Adipose tissue (tissue), 3 donors: ENCODE measurements around the gene CENPT. TPM values are rescaled to one million over a fixed set of nuclear protein-coding genes. Genes with fewer than 3 reads are reported as not detected.

ENCODE experiments used
- H3K27ac ChIP-seq: one replicate; pipeline ENCODE4 v1.5.1; 2013; ENCODE audit warnings: low read depth, low read length
- WGBS, 3 donors: extraction: QIAGEN DNeasy Blood & Tissue Kit; methylation state at CpG; one replicate each; pipeline ENCODE4 v1.1.7; 2013; 5-methylcytosine and 5-hydroxymethylcytosine counted together
- polyA plus RNA-seq, 3 donors: library from polyadenylated mRNA; stranded (reverse); fragments of 200-250 nt; gene quantifications; one replicate each; pipeline ENCODE4 v1.2.3, GENCODE V29; 2013
- donor health status: healthy with polysubstance abuse.
- donor health status: Bipolar disorder and iron deficiency.
- donor health status: healthy.

Gene CENPT
- polyA plus RNA-seq, 3 donors, result 41.0 to 47.5 (median 44.4) TPM

- 0 to 1% (median 1%) methylated on average over 49 of the region's 49 CpGs for WGBS, 3 donors
- H3K27ac ChIP-seq, result no peak overlapping the region
These were observed 13.9 kb downstream of the CENPT start for GRCh38 chr16:67833415-67834241.

GRCh38 chr16:67833030-67833414, 14.5 kb downstream of the CENPT start:
- 0 to 3% (median 2%) methylated on average over 3 of the region's 3 CpGs for WGBS, 3 donors
- no peak overlapping the region for H3K27ac ChIP-seq

- 93 to 94% (median 93%) methylated on average over 4 of the region's 4 CpGs for WGBS, 3 donors
- H3K27ac ChIP-seq, result no peak overlapping the region
These were observed 18.8 kb downstream of the CENPT start for GRCh38 chr16:67828651-67829050.

- H3K27ac ChIP-seq, result no peak overlapping the region
- 89 to 95% (median 93%) methylated on average over 14 of the region's 14 CpGs for WGBS, 3 donors
These were observed 21.6 kb downstream of the CENPT start for GRCh38 chr16:67825906-67826305.

- 86 to 92% (median 90%) methylated on average over 8 of the region's 8 CpGs for WGBS, 3 donors
- no peak overlapping the region for H3K27ac ChIP-seq
These were observed 22.4 kb downstream of the CENPT start for GRCh38 chr16:67825119-67825518.

- H3K27ac ChIP-seq, result no peak overlapping the region
- WGBS, 3 donors, result 80 to 93% (median 87%) methylated on average over 2 of the region's 2 CpGs
These were observed 25.0 kb downstream of the CENPT start for GRCh38 chr16:67822511-67822910.

GRCh38 chr16:67820608-67821259, 26.8 kb downstream of the CENPT start:
- H3K27ac ChIP-seq, result no peak overlapping the region
- WGBS, 3 donors, result 87 to 94% (median 94%) methylated on average over 11 of the region's 11 CpGs

GRCh38 chr16:67814567-67814966, 32.9 kb downstream of the CENPT start:
- H3K27ac ChIP-seq, result no peak overlapping the region
- WGBS, 3 donors, result 86 to 93% (median 89%) methylated on average over 8 of the region's 8 CpGs

- WGBS, 3 donors, result 93 to 100% (median 98%) methylated on average over 1 of the region's 1 CpG
- H3K27ac ChIP-seq, result no peak overlapping the region
These were observed 35.6 kb downstream of the CENPT start for GRCh38 chr16:67811899-67812298.

- 23 to 34% (median 30%) methylated on average over 24 of the region's 24 CpGs for WGBS, 3 donors
- H3K27ac ChIP-seq, result no peak overlapping the region
These were observed 40.3 kb downstream of the CENPT start for GRCh38 chr16:67807148-67807682.

GRCh38 chr16:67806428-67807147, 40.9 kb downstream of the CENPT start, which contains the start of the genes RANBP10 and TSNAXIP1:
TSS of gene RANBP10 (minus strand) at chr16:67806560. CDS start at chr16:67806536, 24 bp downstream.
TSS of gene TSNAXIP1 (plus strand) at chr16:67806889. CDS start at chr16:67807150, 261 bp downstream.
- WGBS, 3 donors, result 0 to 1% (median 0%) methylated on average over 54 of the region's 54 CpGs
- no peak within 1 kb of the TSS for H3K27ac ChIP-seq

GRCh38 chr16:67805718-67806427, 41.6 kb downstream of the CENPT start:
- 0 to 1% (median 1%) methylated on average over 26 of the region's 26 CpGs for WGBS, 3 donors
- H3K27ac ChIP-seq, result no peak overlapping the region

- no peak overlapping the region for H3K27ac ChIP-seq
- WGBS, 3 donors, result 62 to 86% (median 85%) methylated on average over 4 of the region's 4 CpGs
These were observed 42.5 kb downstream of the CENPT start for GRCh38 chr16:67804853-67805542.

- H3K27ac ChIP-seq, result no peak overlapping the region
- 66 to 94% (median 74%) methylated on average over 3 of the region's 3 CpGs for WGBS, 3 donors
These were observed 43.6 kb downstream of the CENPT start for GRCh38 chr16:67803894-67804293.

- 73 to 84% (median 81%) methylated on average over 2 of the region's 2 CpGs for WGBS, 3 donors
- H3K27ac ChIP-seq, result no peak overlapping the region
These were observed 45.6 kb downstream of the CENPT start for GRCh38 chr16:67801883-67802282.

GRCh38 chr16:67801241-67801640, 46.3 kb downstream of the CENPT start:
- WGBS, 3 donors, result 70 to 100% (median 95%) methylated on average over 1 of the region's 1 CpG
- H3K27ac ChIP-seq, result no peak overlapping the region

- WGBS, 3 donors, result 72 to 83% (median 75%) methylated on average over 7 of the region's 7 CpGs
- no peak overlapping the region for H3K27ac ChIP-seq
These were observed 47.1 kb downstream of the CENPT start for GRCh38 chr16:67800338-67800926.
